Fibroblast of pulmonary artery (primary cell): Measurements from ENCODE around the gene C9orf153.
"Not testable (repeated sequence)": the region's sequence is repeated elsewhere in the genome, so short reads cannot be mapped to it uniquely, and the experiment has no call there.

ENCODE experiments used
- DNase-seq: peaks from one replicate; pipeline ENCODE4 v3.0.0-alpha.2; 2010; ENCODE audit warnings: low read depth
- H3K4me3 ChIP-seq: replicated peaks from 2 replicates; pipeline ENCODE4 v1.5.1; 2011; ENCODE audit warnings: low read depth, mild to moderate bottlenecking, control low read depth, low read length, moderate library complexity
- CTCF ChIP-seq: IDR thresholded peaks from 2 replicates; pipeline ENCODE4 v1.5.1; 2011; ENCODE audit warnings: mild to moderate bottlenecking, control low read depth, low read length, inconsistent platforms; ENCODE audit errors: missing control alignments

Gene C9orf153

GRCh38 chr9:86193088-86193487 lies 66.4 kb downstream of the C9orf153 start:
- DNase-seq: no peak
- H3K4me3 ChIP-seq: no peak overlapping the region

GRCh38 chr9:86190700-86191099 lies 68.8 kb downstream of the C9orf153 start:
- not testable (repeated sequence) for H3K4me3 ChIP-seq, DNase-seq

More at GRCh38 chr9:86193088-86193487, 66.4 kb downstream of the C9orf153 start:
- TF ChIP-seq CTCF: no peak

GRCh38 chr9:86187121-86187520 lies 72.3 kb downstream of the C9orf153 start:
- DNase-seq: no peak
- no peak for TF ChIP-seq CTCF
- H3K4me3 ChIP-seq: no peak overlapping the region

GRCh38 chr9:86186696-86187095 lies 72.8 kb downstream of the C9orf153 start:
- TF ChIP-seq CTCF: no peak
- no peak for DNase-seq
- no peak overlapping the region for H3K4me3 ChIP-seq

GRCh38 chr9:86185872-86186271 lies 73.6 kb downstream of the C9orf153 start:
- no peak overlapping the region for H3K4me3 ChIP-seq

GRCh38 chr9:86184138-86184524 lies 75.3 kb downstream of the C9orf153 start:
- no peak overlapping the region for H3K4me3 ChIP-seq
- no peak for TF ChIP-seq CTCF
- no peak for DNase-seq

More at GRCh38 chr9:86185872-86186271, 73.6 kb downstream of the C9orf153 start:
- TF ChIP-seq CTCF: no peak
- DNase-seq: no peak

- DNase-seq: no peak
- H3K4me3 ChIP-seq: no peak overlapping the region
- no peak for TF ChIP-seq CTCF
Observed at GRCh38 chr9:86183229-86184137, 76.0 kb downstream of the C9orf153 start.
